BLaER1 (cell line): ENCODE data around the gene UGT3A2.

Experiments used
- H3K27ac ChIP-seq: shearing (Covaris generic); formaldehyde crosslinking; 2 replicates; pipeline ENCODE4 v1.8.1; 2022
- H3K27me3 ChIP-seq: shearing (Covaris generic); formaldehyde crosslinking; 2 replicates; pipeline ENCODE4 v1.8.1; 2022
- H3K36me3 ChIP-seq: shearing (Covaris generic); formaldehyde crosslinking; 2 replicates; pipeline ENCODE4 v1.8.1; 2022
- H3K4me1 ChIP-seq: shearing (Covaris generic); formaldehyde crosslinking; 2 replicates; pipeline ENCODE4 v1.8.1; 2022
- H3K4me2 ChIP-seq: shearing (Covaris generic); formaldehyde crosslinking; 2 replicates; pipeline ENCODE4 v1.8.1; 2022
- H3K4me3 ChIP-seq: shearing (Covaris generic); formaldehyde crosslinking; 2 replicates; pipeline ENCODE4 v1.8.1; 2022
- H3K9ac ChIP-seq: shearing (Covaris generic); formaldehyde crosslinking; 2 replicates; pipeline ENCODE4 v1.8.1; 2022
- H3K9me3 ChIP-seq: shearing (Covaris generic); formaldehyde crosslinking; 2 replicates; pipeline ENCODE4 v1.8.1; 2022
- H4K20me1 ChIP-seq: shearing (Covaris generic); formaldehyde crosslinking; 2 replicates; pipeline ENCODE4 v1.8.1; 2022
- Cebpa-rat ChIP-seq: shearing (Covaris generic); IDR thresholded peaks from 2 replicates; pipeline ENCODE4 v1.8.1; 2022

The UGT3A2 gene

GRCh38 chr5:35987776-35988175 is 78.9 kb downstream of the UGT3A2 start:
- no peak overlapping the region for H3K4me2 ChIP-seq
- H3K9me3 ChIP-seq = peaks cover 40% of the 10 kb centered on the region
- no peaks in the 10 kb centered on the region for H3K27me3 ChIP-seq
- H3K9ac ChIP-seq = no peak overlapping the region
- H4K20me1 ChIP-seq = no peaks in the 10 kb centered on the region
- no peak for TF ChIP-seq Cebpa-rat
- H3K4me1 ChIP-seq = no peaks in the 10 kb centered on the region
- no peak overlapping the region for H3K27ac ChIP-seq
- H3K36me3 ChIP-seq = no peaks in the 10 kb centered on the region
- no peak overlapping the region for H3K4me3 ChIP-seq
